Measurements from ENCODE around the gene SFSWAP.
"Not testable (repeated sequence)": the region's sequence is repeated elsewhere in the genome, so short reads cannot be mapped to it uniquely, and the experiment has no call there.

The SFSWAP gene

DNA sequence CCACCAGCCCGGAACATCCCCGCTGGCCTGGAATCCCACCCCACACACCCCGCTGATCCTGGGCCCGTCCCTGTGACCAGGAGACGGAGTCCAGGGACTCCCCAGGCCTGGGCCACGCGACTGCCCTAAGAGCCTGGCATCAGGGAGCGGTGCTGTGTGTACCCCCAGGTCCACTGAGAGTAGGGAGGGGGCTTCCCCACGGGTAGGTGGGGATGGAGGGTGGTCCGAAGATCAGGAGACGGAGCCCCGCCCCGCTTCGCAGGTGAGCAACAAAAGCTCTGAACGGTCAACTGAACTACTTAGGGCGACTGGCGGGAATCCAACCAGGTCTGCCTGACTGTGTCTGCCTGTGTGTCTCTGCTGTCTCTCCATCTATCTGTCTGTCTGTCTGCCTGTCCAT lies 45.2 kb upstream of the SFSWAP start:
- H2AK5ac ChIP-seq (ENCODE audit: low read depth, low read length); H3K4me2 ChIP-seq (ENCODE audit: insufficient read depth, low read length, poor library complexity, severe bottlenecking); H3K23ac ChIP-seq (ENCODE audit: low read depth, low read length, poor library complexity); H3K79me1 ChIP-seq (ENCODE audit: low read depth, low read length); H3K27me3 ChIP-seq (ENCODE audit: control insufficient read depth in 3 of 3, insufficient read depth in 3 of 3, low read depth in 1 of 3, low read length in 3 of 3); H3K9ac ChIP-seq (ENCODE audit: low read depth, low read length, poor library complexity); DNase-seq (ENCODE audit: low spot score); H2BK12ac ChIP-seq (ENCODE audit: low read length); H4K91ac ChIP-seq (ENCODE audit: low read depth, low read length, poor library complexity); H3K18ac ChIP-seq (ENCODE audit: low read length); H2AFZ ChIP-seq (ENCODE audit: low read length); H2BK5ac ChIP-seq (ENCODE audit: low read length); H4K8ac ChIP-seq (ENCODE audit: low read depth, low read length); H2BK120ac ChIP-seq (ENCODE audit: low read depth, low read length); H3K36me3 ChIP-seq (replicated peaks in 1 of 2; ENCODE audit: control insufficient read depth in 2 of 2, insufficient read depth in 2 of 2, low read length in 2 of 2); H3K14ac ChIP-seq (ENCODE audit: low read length); H3K4me3 ChIP-seq (ENCODE audit: low read length in 2 of 2); H2BK15ac ChIP-seq (ENCODE audit: low read length); H3K27ac ChIP-seq (replicated peaks; ENCODE audit: low read length); H3K4me1 ChIP-seq (ENCODE audit: control insufficient read depth in 2 of 2, insufficient read depth in 1 of 2, low read depth in 1 of 2, low read length in 2 of 2); H3K9me3 ChIP-seq (replicated peaks in 1 of 2; ENCODE audit: control insufficient read depth in 2 of 2, insufficient read depth in 1 of 2, low read depth in 1 of 2, low read length in 2 of 2); H3K4ac ChIP-seq (ENCODE audit: low read length): not testable (repeated sequence)
- WGBS, 2 donors (ENCODE audit: extremely low coverage in 2 of 2, insufficient read length in 2 of 2, insufficient replicate concordance in 1 of 2) = no CpG with 5 or more reads among the region's 17 CpGs

- H3K9ac ChIP-seq (ENCODE audit: low read depth, low read length, poor library complexity); H2BK5ac ChIP-seq (ENCODE audit: low read length); H2BK15ac ChIP-seq (ENCODE audit: low read length); DNase-seq (ENCODE audit: low spot score); H4K8ac ChIP-seq (ENCODE audit: low read depth, low read length); H2BK120ac ChIP-seq (ENCODE audit: low read depth, low read length); H3K4me3 ChIP-seq (ENCODE audit: low read length in 2 of 2); H3K9me3 ChIP-seq (replicated peaks in 1 of 2; ENCODE audit: control insufficient read depth in 2 of 2, insufficient read depth in 1 of 2, low read depth in 1 of 2, low read length in 2 of 2); H2BK12ac ChIP-seq (ENCODE audit: low read length); H3K4ac ChIP-seq (ENCODE audit: low read length); H3K23ac ChIP-seq (ENCODE audit: low read depth, low read length, poor library complexity); H3K27ac ChIP-seq (replicated peaks; ENCODE audit: low read length); H4K91ac ChIP-seq (ENCODE audit: low read depth, low read length, poor library complexity); H3K18ac ChIP-seq (ENCODE audit: low read length); H3K27me3 ChIP-seq (ENCODE audit: control insufficient read depth in 3 of 3, insufficient read depth in 3 of 3, low read depth in 1 of 3, low read length in 3 of 3); H3K14ac ChIP-seq (ENCODE audit: low read length); H2AK5ac ChIP-seq (ENCODE audit: low read depth, low read length); H3K4me1 ChIP-seq (ENCODE audit: control insufficient read depth in 2 of 2, insufficient read depth in 1 of 2, low read depth in 1 of 2, low read length in 2 of 2); H3K36me3 ChIP-seq (replicated peaks in 1 of 2; ENCODE audit: control insufficient read depth in 2 of 2, insufficient read depth in 2 of 2, low read length in 2 of 2); H3K4me2 ChIP-seq (ENCODE audit: insufficient read depth, low read length, poor library complexity, severe bottlenecking); H3K79me1 ChIP-seq (ENCODE audit: low read depth, low read length); H2AFZ ChIP-seq (ENCODE audit: low read length): not testable (repeated sequence)
- WGBS, 2 donors (ENCODE audit: extremely low coverage in 2 of 2, insufficient read length in 2 of 2, insufficient replicate concordance in 1 of 2) = no CpG with 5 or more reads among the region's 12 CpGs
Observed at GRCh38 chr12:131666486-131666885, 44.4 kb upstream of the SFSWAP start.

DNA sequence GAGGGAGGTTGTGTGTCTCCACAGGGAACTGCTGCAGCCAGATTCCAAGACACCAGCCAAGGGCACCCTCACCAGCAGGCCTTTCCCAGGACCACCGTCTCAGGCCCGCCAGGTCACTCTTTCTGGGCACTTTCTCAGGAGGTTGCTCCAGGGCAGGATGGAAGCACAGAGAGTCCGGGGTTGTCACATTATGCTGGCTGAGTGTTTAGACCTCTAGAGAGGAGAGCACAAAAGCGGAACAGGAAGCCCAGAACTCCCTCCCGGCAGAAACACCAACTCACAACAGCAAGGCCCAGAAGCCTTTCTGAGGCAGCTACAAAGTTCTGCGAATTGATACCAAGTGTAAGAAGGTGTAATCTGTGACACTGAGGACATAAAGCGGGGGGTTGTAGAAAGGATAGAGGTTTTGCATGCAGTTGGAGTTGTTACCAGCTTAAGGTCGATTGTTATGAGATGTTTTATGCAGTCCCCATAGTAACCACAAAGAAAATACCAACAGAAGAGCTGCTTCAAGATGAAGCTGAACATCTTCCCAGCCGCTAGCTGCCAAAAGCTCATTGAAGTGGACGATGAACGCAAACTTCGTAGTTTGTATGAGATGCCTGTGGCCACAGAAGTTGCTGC lies 43.8 kb upstream of the SFSWAP start:
- H3K18ac ChIP-seq (ENCODE audit: low read length); H3K9me3 ChIP-seq (replicated peaks in 1 of 2; ENCODE audit: control insufficient read depth in 2 of 2, insufficient read depth in 1 of 2, low read depth in 1 of 2, low read length in 2 of 2); H3K4me2 ChIP-seq (ENCODE audit: insufficient read depth, low read length, poor library complexity, severe bottlenecking); H3K4me3 ChIP-seq (ENCODE audit: low read length in 2 of 2); H3K4ac ChIP-seq (ENCODE audit: low read length); DNase-seq (ENCODE audit: low spot score); H3K36me3 ChIP-seq (replicated peaks in 1 of 2; ENCODE audit: control insufficient read depth in 2 of 2, insufficient read depth in 2 of 2, low read length in 2 of 2); H2BK15ac ChIP-seq (ENCODE audit: low read length); H3K27ac ChIP-seq (replicated peaks; ENCODE audit: low read length); H2BK5ac ChIP-seq (ENCODE audit: low read length); H4K91ac ChIP-seq (ENCODE audit: low read depth, low read length, poor library complexity); H3K23ac ChIP-seq (ENCODE audit: low read depth, low read length, poor library complexity); H3K9ac ChIP-seq (ENCODE audit: low read depth, low read length, poor library complexity); H4K8ac ChIP-seq (ENCODE audit: low read depth, low read length); H2BK12ac ChIP-seq (ENCODE audit: low read length); H3K14ac ChIP-seq (ENCODE audit: low read length); H3K27me3 ChIP-seq (ENCODE audit: control insufficient read depth in 3 of 3, insufficient read depth in 3 of 3, low read depth in 1 of 3, low read length in 3 of 3); H3K4me1 ChIP-seq (ENCODE audit: control insufficient read depth in 2 of 2, insufficient read depth in 1 of 2, low read depth in 1 of 2, low read length in 2 of 2); H3K79me1 ChIP-seq (ENCODE audit: low read depth, low read length); H2AK5ac ChIP-seq (ENCODE audit: low read depth, low read length); H2BK120ac ChIP-seq (ENCODE audit: low read depth, low read length): not testable (repeated sequence)
- no CpG with 5 or more reads among the region's 12 CpGs for WGBS, 2 donors (ENCODE audit: extremely low coverage in 2 of 2, insufficient read length in 2 of 2, insufficient replicate concordance in 1 of 2)
- H2AFZ ChIP-seq (ENCODE audit: low read length) = peak overlapping the region; percentile 77

DNA sequence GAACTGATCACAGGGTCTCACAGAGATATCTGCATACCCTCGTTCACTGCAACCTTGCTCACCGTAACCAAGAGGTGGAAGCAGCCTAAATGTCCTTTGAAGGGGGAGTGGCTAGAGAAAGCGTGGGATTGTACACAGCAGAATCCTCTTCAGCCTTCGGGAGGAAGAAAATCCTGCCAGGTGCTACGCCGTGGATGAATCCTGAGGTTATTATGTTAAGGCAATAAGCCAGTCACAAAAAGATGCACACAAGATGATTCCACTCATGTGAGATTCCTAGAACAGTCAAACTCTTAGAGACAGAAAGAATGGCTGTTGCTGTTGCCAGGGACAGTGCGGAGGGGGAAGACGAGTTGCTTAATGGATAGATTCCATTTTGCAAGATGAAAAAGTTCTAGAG lies 39.6 kb upstream of the SFSWAP start:
- H3K79me1 ChIP-seq (ENCODE audit: low read depth, low read length) = no peaks in the 10 kb centered on the region
- H2BK15ac ChIP-seq (ENCODE audit: low read length) = no peak overlapping the region
- H4K91ac ChIP-seq (ENCODE audit: low read depth, low read length, poor library complexity) = no peak overlapping the region
- no peak overlapping the region for H2BK12ac ChIP-seq (ENCODE audit: low read length)
- no peaks in the 10 kb centered on the region for H3K36me3 ChIP-seq (replicated peaks in 1 of 2; ENCODE audit: control insufficient read depth in 2 of 2, insufficient read depth in 2 of 2, low read length in 2 of 2)
- WGBS, 2 donors (ENCODE audit: extremely low coverage in 2 of 2, insufficient read length in 2 of 2, insufficient replicate concordance in 1 of 2) = no CpG with 5 or more reads among the region's 8 CpGs
- no peak overlapping the region for H3K27ac ChIP-seq (replicated peaks; ENCODE audit: low read length)
- H4K8ac ChIP-seq (ENCODE audit: low read depth, low read length) = no peak overlapping the region
- no peak overlapping the region for H3K4me2 ChIP-seq (ENCODE audit: insufficient read depth, low read length, poor library complexity, severe bottlenecking)
- H3K14ac ChIP-seq (ENCODE audit: low read length) = no peak overlapping the region
- peaks cover 0 to 7% of the 10 kb centered on the region in 2 donors for H3K4me1 ChIP-seq (ENCODE audit: control insufficient read depth in 2 of 2, insufficient read depth in 1 of 2, low read depth in 1 of 2, low read length in 2 of 2)
- H3K9me3 ChIP-seq (replicated peaks in 1 of 2; ENCODE audit: control insufficient read depth in 2 of 2, insufficient read depth in 1 of 2, low read depth in 1 of 2, low read length in 2 of 2) = peaks cover 6 to 8% of the 10 kb centered on the region in 2 donors
- H3K4me3 ChIP-seq (ENCODE audit: low read length in 2 of 2) = no peak overlapping the region
- H2BK5ac ChIP-seq (ENCODE audit: low read length) = no peak overlapping the region
- H3K18ac ChIP-seq (ENCODE audit: low read length) = no peak overlapping the region
- no peak overlapping the region for H3K23ac ChIP-seq (ENCODE audit: low read depth, low read length, poor library complexity)
- peak overlapping the region; percentile 5 for H2AFZ ChIP-seq (ENCODE audit: low read length)
- no peaks in the 10 kb centered on the region for H3K27me3 ChIP-seq (ENCODE audit: control insufficient read depth in 3 of 3, insufficient read depth in 3 of 3, low read depth in 1 of 3, low read length in 3 of 3)
- no peak for DNase-seq (ENCODE audit: low spot score)
- H2BK120ac ChIP-seq (ENCODE audit: low read depth, low read length) = no peak overlapping the region
- H3K4ac ChIP-seq (ENCODE audit: low read length) = no peak overlapping the region
- H2AK5ac ChIP-seq (ENCODE audit: low read depth, low read length) = no peak overlapping the region
- H3K9ac ChIP-seq (ENCODE audit: low read depth, low read length, poor library complexity) = no peak overlapping the region

Data from neuronal stem cell (in vitro differentiated cells).